ENCODE data around the gene ACSS1.

The ACSS1 gene

GRCh38 chr20:25058847-25059810 is 1.2 kb upstream of the ACSS1 start:
- DNase-seq = no peak

GRCh38 chr20:25057234-25058050 is 497 bp downstream of the ACSS1 start:
- DNase-seq = peak; percentile 87

GRCh38 chr20:25056690-25057233 is 1.2 kb downstream of the ACSS1 start:
- no peak for DNase-seq

GRCh38 chr20:25055711-25056495 is 2.0 kb downstream of the ACSS1 start:
- DNase-seq = peak; percentile 47

GRCh38 chr20:25054995-25055629 is 2.8 kb downstream of the ACSS1 start:
- no peak for DNase-seq

GRCh38 chr20:25054096-25054820 is 3.7 kb downstream of the ACSS1 start:
- no peak for DNase-seq

- DNase-seq = no peak
Measured at GRCh38 chr20:25053255-25054031, 4.5 kb downstream of the ACSS1 start.

GRCh38 chr20:25052255-25053194 is 5.4 kb downstream of the ACSS1 start:
- no peak for DNase-seq

- DNase-seq = no peak
Measured at GRCh38 chr20:25051386-25052155, 6.4 kb downstream of the ACSS1 start.

GRCh38 chr20:25050501-25051350 is 7.2 kb downstream of the ACSS1 start:
- DNase-seq = no peak

- DNase-seq = no peak
Measured at GRCh38 chr20:25050082-25050481, 7.9 kb downstream of the ACSS1 start.

- DNase-seq = no peak
Measured at GRCh38 chr20:25049261-25050060, 8.5 kb downstream of the ACSS1 start.

GRCh38 chr20:25048519-25048952 is 9.4 kb downstream of the ACSS1 start:
- DNase-seq = no peak

GRCh38 chr20:25047766-25048165 is 10.2 kb downstream of the ACSS1 start:
- peak; percentile 14 for DNase-seq

GRCh38 chr20:25046736-25047666 is 10.9 kb downstream of the ACSS1 start:
- no peak for DNase-seq
